Measurements from ENCODE around the gene NPHP3.
A peak's percentile ranks its signal among the peaks of the same experiment; 100 is the strongest.

The NPHP3 gene

DNA sequence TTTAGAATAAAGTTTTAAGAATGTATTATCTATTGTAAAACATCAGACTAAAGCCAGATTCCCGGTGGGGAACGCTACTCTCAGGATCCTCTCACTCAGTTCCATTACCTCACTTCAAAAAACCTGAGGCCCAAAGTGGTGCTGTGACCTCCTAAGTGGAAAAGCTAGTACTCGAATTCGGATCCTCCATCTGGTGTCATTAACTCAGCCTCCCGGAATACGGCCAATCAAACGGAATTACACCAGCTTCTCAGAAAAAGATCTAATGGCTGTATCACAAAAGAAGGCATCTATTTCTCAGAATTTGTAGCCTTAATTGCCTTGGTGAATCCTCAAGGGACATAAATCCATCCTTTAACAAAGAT, 63.2 kb downstream of the NPHP3 start:
- peak overlapping the region; percentile 74 to 79 for H3K4me3 ChIP-seq (replicated peaks in 1 of 2; ENCODE audit: low read depth in 2 of 2, low read length in 2 of 2)
- TF ChIP-seq, protein P1, sequence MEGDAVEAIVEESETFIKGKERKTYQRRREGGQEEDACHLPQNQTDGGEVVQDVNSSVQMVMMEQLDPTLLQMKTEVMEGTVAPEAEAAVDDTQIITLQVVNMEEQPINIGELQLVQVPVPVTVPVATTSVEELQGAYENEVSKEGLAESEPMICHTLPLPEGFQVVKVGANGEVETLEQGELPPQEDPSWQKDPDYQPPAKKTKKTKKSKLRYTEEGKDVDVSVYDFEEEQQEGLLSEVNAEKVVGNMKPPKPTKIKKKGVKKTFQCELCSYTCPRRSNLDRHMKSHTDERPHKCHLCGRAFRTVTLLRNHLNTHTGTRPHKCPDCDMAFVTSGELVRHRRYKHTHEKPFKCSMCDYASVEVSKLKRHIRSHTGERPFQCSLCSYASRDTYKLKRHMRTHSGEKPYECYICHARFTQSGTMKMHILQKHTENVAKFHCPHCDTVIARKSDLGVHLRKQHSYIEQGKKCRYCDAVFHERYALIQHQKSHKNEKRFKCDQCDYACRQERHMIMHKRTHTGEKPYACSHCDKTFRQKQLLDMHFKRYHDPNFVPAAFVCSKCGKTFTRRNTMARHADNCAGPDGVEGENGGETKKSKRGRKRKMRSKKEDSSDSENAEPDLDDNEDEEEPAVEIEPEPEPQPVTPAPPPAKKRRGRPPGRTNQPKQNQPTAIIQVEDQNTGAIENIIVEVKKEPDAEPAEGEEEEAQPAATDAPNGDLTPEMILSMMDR (IDR thresholded peaks at IDR 0.05; ENCODE audit: low read depth, low read length): no peak
- DNase-seq (ENCODE audit: low read depth in 2 of 2): no peak

DNA sequence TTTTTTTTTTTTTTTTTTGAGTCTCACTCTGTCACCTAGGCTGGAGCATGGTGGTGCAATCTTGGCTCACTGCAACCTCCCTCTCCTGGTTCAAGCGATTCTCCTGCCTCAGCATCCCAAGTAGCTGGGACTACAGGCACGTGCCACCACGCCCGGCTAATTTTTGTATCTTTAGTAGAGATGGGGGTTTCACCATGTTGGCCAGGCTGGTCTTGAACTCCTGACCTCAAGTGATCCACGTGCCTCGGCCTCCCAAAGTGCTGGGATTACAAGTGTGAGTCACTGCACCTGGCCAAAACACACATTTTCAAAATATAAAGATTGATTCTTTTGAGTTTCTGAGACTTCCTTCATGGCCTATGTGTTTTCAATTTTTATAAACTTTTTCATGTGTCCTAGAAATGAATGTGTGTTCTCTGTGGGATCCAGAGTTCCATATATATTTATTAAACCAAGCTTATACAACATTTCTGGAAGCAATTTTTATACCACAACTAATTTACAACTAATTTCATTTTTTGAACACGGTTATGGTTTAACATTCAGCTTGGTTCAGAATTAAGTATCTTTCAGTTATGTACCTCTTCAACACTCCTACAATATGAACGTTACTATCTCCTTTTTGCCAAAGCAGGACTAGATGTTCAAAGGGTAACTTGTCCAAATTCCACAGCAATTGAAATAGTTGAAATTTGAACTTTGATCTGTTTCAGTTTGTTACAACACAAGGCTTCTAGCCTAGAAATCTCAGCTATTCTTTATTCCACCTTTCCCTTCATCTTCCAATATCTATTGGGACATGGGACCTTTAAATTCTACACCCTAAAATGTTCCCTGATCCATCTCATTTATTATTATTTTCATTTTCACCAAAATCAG, 64.1 kb downstream of the NPHP3 start:
- peak overlapping the region in 1 of 2 donors; percentile 74 for H3K4me3 ChIP-seq (replicated peaks in 1 of 2; ENCODE audit: low read depth in 2 of 2, low read length in 2 of 2)
- TF ChIP-seq, protein P1 (IDR thresholded peaks at IDR 0.05; ENCODE audit: low read depth, low read length): no peak
- no peak for DNase-seq (ENCODE audit: low read depth in 2 of 2)

DNA sequence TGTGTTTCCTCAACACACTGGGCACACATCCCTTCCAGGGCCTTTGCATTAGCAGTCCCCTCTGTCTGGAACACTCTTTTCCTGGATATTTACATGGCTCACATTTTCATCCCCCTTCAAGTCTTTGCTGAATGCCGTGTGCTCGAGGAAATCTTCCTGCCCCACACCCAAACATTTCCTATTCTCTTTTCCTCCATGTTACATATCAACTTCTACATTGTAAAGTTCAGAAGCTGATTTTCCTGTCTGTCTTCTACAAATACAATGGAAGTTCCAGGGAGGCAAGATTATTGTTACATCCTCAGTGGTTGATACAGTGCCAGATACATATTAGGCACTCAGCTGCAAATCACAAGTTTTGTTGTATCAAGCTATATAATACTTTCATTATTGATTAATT, 66.7 kb downstream of the NPHP3 start:
- TF ChIP-seq, protein P1 (IDR thresholded peaks at IDR 0.05; ENCODE audit: low read depth, low read length): no peak
- H3K4me3 ChIP-seq (replicated peaks in 1 of 2; ENCODE audit: low read depth in 2 of 2, low read length in 2 of 2): no peak overlapping the region
- DNase-seq (ENCODE audit: low read depth in 2 of 2): no peak

DNA sequence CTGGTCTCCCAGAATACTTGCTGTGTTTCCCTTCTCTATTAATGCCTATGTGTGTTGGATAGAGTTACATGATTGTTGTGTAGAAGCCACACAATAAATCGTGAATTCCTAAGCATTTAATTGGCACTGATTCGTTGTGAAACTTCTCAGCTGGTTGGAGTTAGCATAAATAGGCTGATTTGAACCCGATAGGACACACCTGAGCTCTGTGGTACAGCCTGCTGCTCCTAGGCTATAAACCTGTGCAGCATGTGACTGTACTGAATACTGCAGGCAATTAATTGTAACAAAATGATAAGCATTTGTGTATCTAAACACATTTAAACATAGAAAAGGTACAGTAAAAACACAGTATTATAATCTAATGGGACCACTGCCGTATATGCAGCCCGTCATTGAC, 67.5 kb downstream of the NPHP3 start:
- DNase-seq (ENCODE audit: low read depth in 2 of 2): no peak
- TF ChIP-seq, protein P1 (IDR thresholded peaks at IDR 0.05; ENCODE audit: low read depth, low read length): no peak
- no peak overlapping the region for H3K4me3 ChIP-seq (replicated peaks in 1 of 2; ENCODE audit: low read depth in 2 of 2, low read length in 2 of 2)

DNA sequence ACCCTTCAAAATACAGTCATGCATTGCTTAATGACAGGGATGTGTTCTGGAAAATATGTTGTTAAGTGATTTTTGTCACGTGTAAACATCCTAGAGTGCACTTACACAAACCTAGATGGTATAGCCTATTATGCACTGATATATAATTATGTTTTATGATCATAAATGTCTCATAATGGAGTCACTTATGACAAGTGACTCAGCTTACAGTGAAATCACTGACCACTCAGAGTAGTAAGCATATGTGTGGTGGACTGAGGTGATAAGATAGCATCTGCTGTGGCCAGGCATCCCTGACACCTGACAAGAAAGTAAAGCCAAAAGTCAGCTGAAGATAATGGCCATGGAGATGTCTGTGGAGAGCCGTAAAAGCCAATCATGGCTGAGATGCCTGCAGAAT, 68.0 kb downstream of the NPHP3 start:
- TF ChIP-seq, protein P1 (IDR thresholded peaks at IDR 0.05; ENCODE audit: low read depth, low read length): no peak
- no peak for DNase-seq (ENCODE audit: low read depth in 2 of 2)
- H3K4me3 ChIP-seq (replicated peaks in 1 of 2; ENCODE audit: low read depth in 2 of 2, low read length in 2 of 2): no peak overlapping the region

DNA sequence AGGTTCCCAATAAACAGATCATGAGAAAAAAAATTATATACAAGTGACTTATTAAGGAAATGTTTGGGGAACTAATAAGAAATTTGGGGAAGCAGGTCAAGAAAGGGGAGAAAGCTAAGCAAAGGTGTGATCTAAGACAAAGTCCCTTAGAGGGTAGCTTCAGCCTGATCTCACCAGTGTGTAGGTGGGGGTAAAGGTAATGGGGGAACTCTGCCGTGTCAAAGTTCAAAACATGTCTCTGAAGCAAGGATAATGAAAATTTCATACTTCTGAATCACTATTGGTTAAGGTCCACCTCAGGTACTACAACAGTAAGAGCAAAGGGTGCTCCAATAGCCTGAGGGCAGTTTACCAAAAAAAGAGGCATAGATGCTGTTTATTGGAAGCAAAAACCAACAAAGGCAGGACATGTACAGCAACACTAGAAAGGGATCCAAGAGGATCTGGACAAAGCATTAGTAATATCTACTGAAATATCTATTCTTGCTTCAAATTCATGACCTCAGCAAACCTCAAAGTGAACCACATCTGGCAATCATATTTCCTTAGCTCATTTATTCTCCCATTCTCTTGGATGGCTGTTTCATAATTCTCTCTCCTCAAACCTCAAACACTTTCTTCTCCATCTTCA, 69.5 kb downstream of the NPHP3 start:
- H3K4me3 ChIP-seq (replicated peaks in 1 of 2; ENCODE audit: low read depth in 2 of 2, low read length in 2 of 2): no peak overlapping the region
- DNase-seq (ENCODE audit: low read depth in 2 of 2): peak in 1 of 2 donors; percentile 49

More for the DNA sequence above, 69.5 kb downstream of the NPHP3 start:
- TF ChIP-seq, protein P1 (IDR thresholded peaks at IDR 0.05; ENCODE audit: low read depth, low read length): no peak
